ENCODE data around the gene NUP62CL. TPM values are rescaled to one million over a fixed set of nuclear protein-coding genes. Genes with fewer than 3 reads are reported as not detected.
"Not testable (repeated sequence)": the region's sequence is repeated elsewhere in the genome, so short reads cannot be mapped to it uniquely, and the experiment has no call there.

Gene NUP62CL
- total RNA-seq, 1 experiment from 2014 or later = 7.3 TPM

DNA sequence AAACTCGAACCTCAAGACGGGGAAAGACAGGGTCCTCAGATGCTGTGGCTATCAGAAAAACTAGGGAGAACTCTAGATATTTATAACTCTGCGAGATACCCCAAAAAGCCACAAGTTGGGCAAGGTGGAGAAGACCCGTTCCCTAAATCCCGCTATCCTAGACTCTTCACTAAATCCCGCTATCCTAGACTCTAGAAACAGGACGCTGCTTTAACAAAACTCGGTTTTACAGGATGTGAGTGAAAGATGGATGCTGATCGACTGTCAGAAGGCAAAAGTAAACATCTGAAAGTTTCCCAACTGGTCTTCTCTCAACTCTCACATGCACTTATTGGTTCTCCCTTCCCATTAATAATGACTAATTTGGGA is 448 bp upstream of the NUP62CL start:
- CTCF ChIA-PET = no interaction called here

GRCh38 chrX:107204068-107204605 is 2.1 kb downstream of the NUP62CL start:
- Mint-ChIP-seq H3K4me1 (ENCODE audit: insufficient read depth, unreplicated experiment) (no peaks in the 10 kb centered on the region), H3K27me3 (ENCODE audit: insufficient read depth, unreplicated experiment) (peaks cover 11% of the 10 kb centered on the region), H3K27ac (ENCODE audit: low read depth, unreplicated experiment) (no peak overlapping the region), H3K9me3 (ENCODE audit: unreplicated experiment) (peaks cover 8% of the 10 kb centered on the region), H3K36me3 (ENCODE audit: insufficient read depth, unreplicated experiment) (no peaks in the 10 kb centered on the region), H3K4me3 (ENCODE audit: unreplicated experiment) (no peak overlapping the region)
- CTCF ChIA-PET = interaction anchor here (0.5 to 0.7 kb wide), 2 partner anchors 231 to 1379 kb away, joined by 3 read pairs; no protein-coding TSS in a partner anchor
- no peak for DNase-seq (ENCODE audit: unreplicated experiment)
- POLR2A ChIA-PET = interaction anchor here (0.7 to 1.0 kb wide), 2 partner anchors 10 to 68 kb away, joined by 4 read pairs; no protein-coding TSS in a partner anchor
- intact Hi-C loops (cut with micrococcal nuclease) = no loop called here
- no TSS peak for BruUV-seq (replicated peaks)
- TF ChIP-seq CTCF (IDR thresholded peaks at IDR 0.05; ENCODE audit: unreplicated experiment) = no peak

More for the DNA sequence above, 448 bp upstream of the NUP62CL start:
- H3K4me1 Mint-ChIP-seq (ENCODE audit: insufficient read depth, unreplicated experiment) = no peaks in the 10 kb centered on the region
- H3K9me3 Mint-ChIP-seq (ENCODE audit: unreplicated experiment) = peaks cover 8% of the 10 kb centered on the region
- DNase-seq (ENCODE audit: unreplicated experiment) = no peak
- H3K4me3 Mint-ChIP-seq (ENCODE audit: unreplicated experiment) = peak overlapping the region; percentile 84
- no TSS peak for BruUV-seq (replicated peaks)
- intact Hi-C loops (cut with micrococcal nuclease) = loop anchor here (5.0 kb wide), 2 partner anchors 89 to 104 kb away; partner anchors contain the start of gene RBM41
- H3K36me3 Mint-ChIP-seq (ENCODE audit: insufficient read depth, unreplicated experiment) = no peaks in the 10 kb centered on the region
- H3K27me3 Mint-ChIP-seq (ENCODE audit: insufficient read depth, unreplicated experiment) = peaks cover 11% of the 10 kb centered on the region
- POLR2A ChIA-PET = no interaction called here
- TF ChIP-seq CTCF (IDR thresholded peaks at IDR 0.05; ENCODE audit: unreplicated experiment) = no peak
- H3K27ac Mint-ChIP-seq (ENCODE audit: low read depth, unreplicated experiment) = no peak overlapping the region

- no peaks in the 10 kb centered on the region for H3K9me3 Mint-ChIP-seq (ENCODE audit: unreplicated experiment)
- H3K27me3 Mint-ChIP-seq (ENCODE audit: insufficient read depth, unreplicated experiment) = peaks cover 28% of the 10 kb centered on the region
- ChIA-PET POLR2A (no interaction called here), CTCF (no interaction called here)
- no peaks in the 10 kb centered on the region for H3K4me1 Mint-ChIP-seq (ENCODE audit: insufficient read depth, unreplicated experiment)
- no peak for DNase-seq (ENCODE audit: unreplicated experiment)
- H3K4me3 Mint-ChIP-seq (ENCODE audit: unreplicated experiment) = no peak overlapping the region
- no TSS peak for BruUV-seq (replicated peaks)
- TF ChIP-seq CTCF (IDR thresholded peaks at IDR 0.05; ENCODE audit: unreplicated experiment) = no peak
- intact Hi-C loops (cut with micrococcal nuclease) = no loop called here
- no peaks in the 10 kb centered on the region for H3K36me3 Mint-ChIP-seq (ENCODE audit: insufficient read depth, unreplicated experiment)
- H3K27ac Mint-ChIP-seq (ENCODE audit: low read depth, unreplicated experiment) = no peak overlapping the region
Observed at GRCh38 chrX:107199491-107199890, 6.7 kb downstream of the NUP62CL start.

DNA sequence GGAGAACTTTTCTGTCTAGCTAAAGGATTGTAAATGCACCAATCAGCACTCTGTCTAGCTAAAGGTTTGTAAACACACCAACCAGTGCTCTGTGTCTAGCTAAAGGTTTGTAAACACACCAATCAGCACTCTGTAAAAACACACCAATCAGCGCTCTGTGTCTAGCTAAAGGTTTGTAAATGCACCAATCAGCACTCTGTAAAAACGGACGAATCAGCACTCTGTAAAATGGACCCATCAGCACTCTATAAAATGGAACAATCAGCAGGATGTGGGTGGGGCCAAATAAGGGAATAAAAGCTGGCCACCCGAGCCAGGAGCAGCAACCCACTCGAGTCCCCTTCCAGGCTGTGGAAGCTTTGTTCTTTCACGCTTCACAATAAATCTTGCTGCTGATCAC is 8.2 kb downstream of the NUP62CL start:
- H3K27ac Mint-ChIP-seq (ENCODE audit: low read depth, unreplicated experiment); BruUV-seq (replicated peaks); DNase-seq (ENCODE audit: unreplicated experiment); H3K4me3 Mint-ChIP-seq (ENCODE audit: unreplicated experiment); H3K36me3 Mint-ChIP-seq (ENCODE audit: insufficient read depth, unreplicated experiment); intact Hi-C loops (cut with micrococcal nuclease); H3K9me3 Mint-ChIP-seq (ENCODE audit: unreplicated experiment); H3K4me1 Mint-ChIP-seq (ENCODE audit: insufficient read depth, unreplicated experiment): not testable (repeated sequence)
- POLR2A ChIA-PET = interaction anchor here (1.0 kb wide), 1 partner anchor 79 kb away, joined by 4 read pairs; the partner anchor contains the start of gene RBM41
- CTCF ChIA-PET = interaction anchor here (1.2 kb wide), 1 partner anchor 18 kb away, joined by 3 read pairs; no protein-coding TSS in a partner anchor
- peaks cover 40% of the 10 kb centered on the region for H3K27me3 Mint-ChIP-seq (ENCODE audit: insufficient read depth, unreplicated experiment)

Measured in MCF 10A (cell line).